GM21529 (cell line): Measurements from ENCODE around the gene HK1.
"Not testable (repeated sequence)": the region's sequence is repeated elsewhere in the genome, so short reads cannot be mapped to it uniquely, and the experiment has no call there.

ENCODE experiments used
- ATAC-seq: cut with Tn5 transposase; IDR thresholded peaks from one replicate; pipeline ENCODE4 v1.9.1; 2021; ENCODE audit not compliant: unreplicated experiment

Gene HK1

GRCh38 chr10:69308304-69308703 lies 30.0 kb downstream of the HK1 start:
- ATAC-seq: not testable (repeated sequence)

- no peak for ATAC-seq
Observed at GRCh38 chr10:69311309-69311708, 33.0 kb downstream of the HK1 start.

GRCh38 chr10:69312528-69312927 lies 34.2 kb downstream of the HK1 start:
- ATAC-seq: no peak

- no peak for ATAC-seq
Observed at GRCh38 chr10:69315100-69315542, 36.8 kb downstream of the HK1 start.

GRCh38 chr10:69315610-69316312 lies 37.5 kb downstream of the HK1 start:
- ATAC-seq: no peak

- ATAC-seq: no peak
Observed at GRCh38 chr10:69316313-69317059, 38.2 kb downstream of the HK1 start.

GRCh38 chr10:69317175-69317604 lies 38.9 kb downstream of the HK1 start:
- ATAC-seq: peak; percentile 51

- no peak for ATAC-seq
Observed at GRCh38 chr10:69317626-69318105, 39.4 kb downstream of the HK1 start.

- peak; percentile 78 for ATAC-seq
Observed at GRCh38 chr10:69318106-69318866, 40.0 kb downstream of the HK1 start.

- peak; percentile 21 for ATAC-seq
Observed at GRCh38 chr10:69318867-69319727, 40.8 kb downstream of the HK1 start.

GRCh38 chr10:69319841-69320316 lies 41.6 kb downstream of the HK1 start:
- ATAC-seq: no peak

GRCh38 chr10:69320521-69320920 lies 42.2 kb downstream of the HK1 start:
- ATAC-seq: no peak

GRCh38 chr10:69321039-69321715 lies 42.9 kb downstream of the HK1 start:
- ATAC-seq: no peak

GRCh38 chr10:69321865-69322264 lies 43.6 kb downstream of the HK1 start:
- no peak for ATAC-seq

GRCh38 chr10:69322346-69322745 lies 44.0 kb downstream of the HK1 start:
- ATAC-seq: not testable (repeated sequence)

GRCh38 chr10:69323622-69324021 lies 45.3 kb downstream of the HK1 start:
- ATAC-seq: no peak

- no peak for ATAC-seq
Observed at GRCh38 chr10:69324583-69324982, 46.3 kb downstream of the HK1 start.

- ATAC-seq: not testable (repeated sequence)
Observed at GRCh38 chr10:69325637-69326523, 47.6 kb downstream of the HK1 start.

GRCh38 chr10:69326692-69327091 lies 48.4 kb downstream of the HK1 start:
- ATAC-seq: no peak
